Measurements from ENCODE around the gene FRMD4A. TPM values are rescaled to one million over a fixed set of nuclear protein-coding genes. Genes with fewer than 3 reads are reported as not detected.

The FRMD4A gene
- 28.5 and 71.2 TPM in 2 replicates for total RNA-seq

GRCh38 chr10:14330388-14331061 is at the start of gene FRMD4A:
TSS of gene FRMD4A (minus strand) at chr10:14330924.

All from smooth muscle cell of the umbilical artery (primary cell).